ENCODE data around the gene GPAT3.

Gene GPAT3

GRCh38 chr4:83563998-83564397 is 28.1 kb downstream of the GPAT3 start:
- no peak for ATAC-seq (ENCODE audit: low read depth)
- H3K27ac ChIP-seq (ENCODE audit: poor library complexity, severe bottlenecking): no peak overlapping the region

DNA sequence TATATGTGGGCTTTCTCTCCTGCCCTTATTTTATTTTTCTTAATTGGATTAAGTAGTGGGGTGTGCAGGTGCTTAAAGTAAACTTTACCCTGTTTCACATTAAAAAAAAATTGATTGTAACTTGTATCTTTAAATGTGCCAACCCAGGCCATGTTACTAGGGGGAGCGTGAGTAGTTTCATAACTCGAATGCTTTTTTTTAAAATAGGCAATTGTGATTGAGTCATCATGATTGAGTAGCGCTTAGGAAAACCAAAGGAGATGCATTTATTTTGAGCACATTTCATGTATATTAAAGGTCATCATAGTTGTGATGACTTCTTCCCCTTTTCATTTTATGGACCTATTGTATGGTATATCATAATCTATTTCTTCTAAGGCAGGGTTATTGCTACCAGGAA is 32.2 kb downstream of the GPAT3 start:
- Histone ChIP-seq H3K9me3 (ENCODE audit: severe bottlenecking) (no peaks in the 10 kb centered on the region), H3K4me3 (ENCODE audit: severe bottlenecking) (no peak overlapping the region), H3K4me1 (ENCODE audit: insufficient read depth, poor library complexity, severe bottlenecking) (peaks cover 23% of the 10 kb centered on the region), H3K27me3 (ENCODE audit: insufficient read depth, poor library complexity, severe bottlenecking) (no peaks in the 10 kb centered on the region), H3K27ac (ENCODE audit: poor library complexity, severe bottlenecking) (no peak overlapping the region), H3K36me3 (ENCODE audit: low read depth) (no peaks in the 10 kb centered on the region)
- DNase-seq (ENCODE audit: low spot score): no peak
- TF ChIP-seq, protein P1, sequence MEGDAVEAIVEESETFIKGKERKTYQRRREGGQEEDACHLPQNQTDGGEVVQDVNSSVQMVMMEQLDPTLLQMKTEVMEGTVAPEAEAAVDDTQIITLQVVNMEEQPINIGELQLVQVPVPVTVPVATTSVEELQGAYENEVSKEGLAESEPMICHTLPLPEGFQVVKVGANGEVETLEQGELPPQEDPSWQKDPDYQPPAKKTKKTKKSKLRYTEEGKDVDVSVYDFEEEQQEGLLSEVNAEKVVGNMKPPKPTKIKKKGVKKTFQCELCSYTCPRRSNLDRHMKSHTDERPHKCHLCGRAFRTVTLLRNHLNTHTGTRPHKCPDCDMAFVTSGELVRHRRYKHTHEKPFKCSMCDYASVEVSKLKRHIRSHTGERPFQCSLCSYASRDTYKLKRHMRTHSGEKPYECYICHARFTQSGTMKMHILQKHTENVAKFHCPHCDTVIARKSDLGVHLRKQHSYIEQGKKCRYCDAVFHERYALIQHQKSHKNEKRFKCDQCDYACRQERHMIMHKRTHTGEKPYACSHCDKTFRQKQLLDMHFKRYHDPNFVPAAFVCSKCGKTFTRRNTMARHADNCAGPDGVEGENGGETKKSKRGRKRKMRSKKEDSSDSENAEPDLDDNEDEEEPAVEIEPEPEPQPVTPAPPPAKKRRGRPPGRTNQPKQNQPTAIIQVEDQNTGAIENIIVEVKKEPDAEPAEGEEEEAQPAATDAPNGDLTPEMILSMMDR (IDR thresholded peaks at IDR 0.05; ENCODE audit: poor library complexity, severe bottlenecking): no peak
- no peak for ATAC-seq (ENCODE audit: low read depth)

More at GRCh38 chr4:83563998-83564397, 28.1 kb downstream of the GPAT3 start:
- Histone ChIP-seq H3K9me3 (ENCODE audit: severe bottlenecking) (no peaks in the 10 kb centered on the region), H3K4me1 (ENCODE audit: insufficient read depth, poor library complexity, severe bottlenecking) (peaks cover 18% of the 10 kb centered on the region), H3K36me3 (ENCODE audit: low read depth) (no peaks in the 10 kb centered on the region), H3K4me3 (ENCODE audit: severe bottlenecking) (no peak overlapping the region), H3K27me3 (ENCODE audit: insufficient read depth, poor library complexity, severe bottlenecking) (no peaks in the 10 kb centered on the region)
- DNase-seq (ENCODE audit: low spot score): no peak
- TF ChIP-seq, protein P1 (IDR thresholded peaks at IDR 0.05; ENCODE audit: poor library complexity, severe bottlenecking): no peak

DNA sequence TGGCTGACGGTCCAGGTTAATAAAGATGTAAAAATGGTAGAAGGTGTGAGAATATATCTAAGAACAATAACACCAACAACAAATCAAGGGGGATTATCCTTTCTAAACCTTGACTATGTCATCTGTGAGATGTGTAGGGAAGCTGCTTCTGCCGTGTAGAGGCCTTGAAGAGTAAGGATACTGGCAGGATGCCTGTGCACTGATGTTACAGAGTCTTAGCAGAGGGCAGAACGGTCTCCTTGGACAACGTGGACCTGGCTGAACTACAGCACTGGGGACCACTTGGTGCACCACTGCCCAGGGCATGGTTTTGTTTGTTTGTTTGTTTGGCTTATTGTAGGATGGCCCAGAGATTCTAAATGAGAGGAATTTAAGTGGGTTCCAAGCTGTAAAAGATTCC is 33.5 kb downstream of the GPAT3 start:
- TF ChIP-seq, protein P1 (IDR thresholded peaks at IDR 0.05; ENCODE audit: poor library complexity, severe bottlenecking): no peak
- H3K4me3 ChIP-seq (ENCODE audit: severe bottlenecking): no peak overlapping the region
- no peak for ATAC-seq (ENCODE audit: low read depth)

GRCh38 chr4:83569987-83570386 is 34.1 kb downstream of the GPAT3 start:
- H3K27ac ChIP-seq (ENCODE audit: poor library complexity, severe bottlenecking): peak overlapping the region; percentile 23
- ATAC-seq (ENCODE audit: low read depth): peak; percentile 98
- H3K9me3 ChIP-seq (ENCODE audit: severe bottlenecking): no peaks in the 10 kb centered on the region
- H3K36me3 ChIP-seq (ENCODE audit: low read depth): no peaks in the 10 kb centered on the region
- H3K4me3 ChIP-seq (ENCODE audit: severe bottlenecking): no peak overlapping the region
- no peaks in the 10 kb centered on the region for H3K27me3 ChIP-seq (ENCODE audit: insufficient read depth, poor library complexity, severe bottlenecking)
- TF ChIP-seq, protein P1 (IDR thresholded peaks at IDR 0.05; ENCODE audit: poor library complexity, severe bottlenecking): no peak
- H3K4me1 ChIP-seq (ENCODE audit: insufficient read depth, poor library complexity, severe bottlenecking): peaks cover 23% of the 10 kb centered on the region
- DNase-seq (ENCODE audit: low spot score): peak; percentile 59

More for the DNA sequence above, 33.5 kb downstream of the GPAT3 start:
- H3K27me3 ChIP-seq (ENCODE audit: insufficient read depth, poor library complexity, severe bottlenecking): no peaks in the 10 kb centered on the region
- DNase-seq (ENCODE audit: low spot score): no peak
- no peaks in the 10 kb centered on the region for H3K36me3 ChIP-seq (ENCODE audit: low read depth)
- H3K4me1 ChIP-seq (ENCODE audit: insufficient read depth, poor library complexity, severe bottlenecking): peaks cover 23% of the 10 kb centered on the region
- H3K27ac ChIP-seq (ENCODE audit: poor library complexity, severe bottlenecking): peak overlapping the region; percentile 23
- no peaks in the 10 kb centered on the region for H3K9me3 ChIP-seq (ENCODE audit: severe bottlenecking)

DNA sequence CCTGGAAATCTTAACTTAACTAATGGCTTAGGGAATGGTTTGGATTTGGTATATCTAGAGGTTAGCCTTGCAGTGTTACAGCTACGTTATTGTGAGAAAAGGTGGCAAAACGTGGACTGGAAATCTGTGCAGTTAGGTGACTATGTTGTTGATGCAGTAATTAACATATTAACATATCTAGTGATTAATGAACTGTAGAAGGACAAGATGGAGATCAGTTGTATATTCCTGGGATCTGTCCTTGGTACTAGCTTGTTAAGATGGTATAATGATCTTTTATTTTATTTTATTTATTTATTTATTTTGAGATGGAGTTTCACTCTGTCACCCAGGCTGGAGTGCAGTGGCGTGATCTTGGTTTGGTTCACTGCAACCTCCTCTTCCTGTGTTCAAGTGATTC is 36.9 kb downstream of the GPAT3 start:
- ATAC-seq (ENCODE audit: low read depth) (no peak), DNase-seq (ENCODE audit: low spot score) (no peak)
- Histone ChIP-seq H3K9me3 (ENCODE audit: severe bottlenecking) (no peaks in the 10 kb centered on the region), H3K36me3 (ENCODE audit: low read depth) (no peaks in the 10 kb centered on the region), H3K4me1 (ENCODE audit: insufficient read depth, poor library complexity, severe bottlenecking) (peaks cover 23% of the 10 kb centered on the region), H3K27me3 (ENCODE audit: insufficient read depth, poor library complexity, severe bottlenecking) (no peaks in the 10 kb centered on the region), H3K27ac (ENCODE audit: poor library complexity, severe bottlenecking) (no peak overlapping the region), H3K4me3 (ENCODE audit: severe bottlenecking) (no peak overlapping the region)
- TF ChIP-seq, protein P1 (IDR thresholded peaks at IDR 0.05; ENCODE audit: poor library complexity, severe bottlenecking): no peak
